Measurements from ENCODE around the gene PKNOX2.

PKNOX2 gene

DNA sequence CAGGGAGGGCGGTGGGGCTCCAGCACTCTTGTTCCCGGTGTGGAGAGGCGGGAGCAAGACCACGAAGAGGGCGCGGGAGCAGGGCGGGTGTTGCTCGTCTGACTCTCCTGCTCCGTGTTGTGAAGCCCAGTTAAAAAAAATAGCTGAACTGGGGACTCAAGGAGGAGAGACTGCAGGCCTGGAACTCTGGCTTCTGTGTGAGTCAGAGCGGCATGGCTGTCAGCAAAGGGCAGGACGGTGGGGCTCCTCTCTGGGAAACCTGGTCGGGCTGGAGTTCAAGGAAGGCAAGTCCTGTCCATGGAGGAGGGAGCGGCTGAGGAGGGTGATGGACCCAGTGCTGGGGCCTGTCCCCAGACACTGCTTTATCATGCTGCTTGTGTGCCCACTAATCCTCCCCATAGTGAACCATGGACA lies 179.2 kb downstream of the PKNOX2 start:
- no peak for DNase-seq

DNA sequence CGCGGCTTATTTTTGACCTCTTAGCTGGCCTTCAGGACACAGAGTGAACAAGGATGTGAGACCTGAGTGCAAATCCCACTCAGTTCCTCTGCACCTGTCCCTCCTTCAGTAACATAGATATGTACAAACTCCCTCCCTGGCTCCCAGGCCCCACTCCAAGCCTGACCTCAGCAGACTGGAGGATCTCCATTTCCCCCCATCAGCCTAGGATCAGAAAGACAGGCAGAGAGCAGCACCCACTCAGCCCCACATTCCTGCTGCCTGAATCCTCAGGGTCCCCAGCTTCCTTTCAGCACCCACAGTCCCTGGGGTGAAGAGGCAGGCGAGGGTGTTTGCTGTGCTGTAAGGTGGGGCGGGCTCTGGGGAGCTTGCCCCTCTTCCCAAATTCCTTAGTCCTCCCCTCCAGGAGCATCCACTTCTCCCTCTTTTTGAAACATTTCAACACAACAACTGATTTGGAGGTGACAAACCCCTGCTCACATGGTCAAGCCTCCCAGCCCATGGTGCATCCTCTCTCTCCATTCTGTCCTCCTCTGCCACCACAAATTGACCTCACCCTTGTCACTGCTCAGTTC lies 180.4 kb downstream of the PKNOX2 start:
- no peak for DNase-seq

DNA sequence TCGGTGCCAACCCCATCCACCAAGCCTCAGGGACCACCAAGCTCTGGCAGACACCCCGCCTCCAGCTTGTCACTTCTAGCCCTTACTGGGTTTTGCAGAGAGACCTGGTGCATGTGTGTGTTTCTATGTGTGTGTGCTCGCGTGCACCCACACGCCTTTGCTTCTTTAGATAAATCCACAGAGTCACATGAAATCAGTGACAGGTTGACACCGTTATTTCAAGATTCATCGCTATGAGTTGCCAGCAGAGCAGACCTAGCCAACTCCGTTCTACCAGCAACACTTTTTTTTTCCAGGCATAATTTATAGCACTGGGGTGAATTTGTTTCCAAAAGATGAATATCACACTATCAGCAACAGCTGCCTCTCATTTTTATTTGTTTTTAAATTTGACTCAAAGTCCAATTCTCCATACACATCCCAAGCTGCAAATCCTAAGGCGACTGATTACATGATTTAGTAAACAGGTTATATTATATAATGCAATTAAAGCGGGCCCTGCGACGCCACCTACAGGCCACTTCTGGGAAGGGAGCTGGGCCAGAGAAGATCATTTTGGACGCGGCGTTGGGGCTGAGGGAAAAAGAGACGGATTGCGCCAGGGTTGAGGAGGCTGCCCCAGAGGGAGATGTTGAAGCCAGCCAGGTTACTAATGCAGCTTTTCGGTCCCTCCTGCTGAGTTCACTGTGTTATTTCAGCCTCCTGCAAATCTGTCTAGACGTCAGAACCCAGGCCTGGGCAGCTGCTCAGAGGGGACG lies 181.0 kb downstream of the PKNOX2 start:
- DNase-seq: peak; percentile 26 to 31

DNA sequence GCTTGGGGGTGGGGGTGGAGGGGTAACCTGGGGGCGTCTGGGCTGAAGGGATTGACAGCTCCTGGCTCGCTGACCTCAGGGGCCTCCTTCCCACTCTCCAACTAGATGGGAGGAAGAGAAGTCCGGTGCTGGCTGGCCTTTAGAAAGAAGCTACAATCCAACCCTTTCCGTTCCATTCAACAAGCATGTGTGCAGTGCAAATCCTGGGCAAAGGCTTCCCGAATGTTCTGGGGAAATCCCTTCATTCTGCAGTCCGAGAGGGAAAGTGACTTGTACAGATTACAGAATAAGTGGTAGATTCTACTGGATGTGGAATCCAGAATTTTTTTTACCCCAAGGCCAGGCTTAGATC lies 181.6 kb downstream of the PKNOX2 start:
- no peak for DNase-seq

DNA sequence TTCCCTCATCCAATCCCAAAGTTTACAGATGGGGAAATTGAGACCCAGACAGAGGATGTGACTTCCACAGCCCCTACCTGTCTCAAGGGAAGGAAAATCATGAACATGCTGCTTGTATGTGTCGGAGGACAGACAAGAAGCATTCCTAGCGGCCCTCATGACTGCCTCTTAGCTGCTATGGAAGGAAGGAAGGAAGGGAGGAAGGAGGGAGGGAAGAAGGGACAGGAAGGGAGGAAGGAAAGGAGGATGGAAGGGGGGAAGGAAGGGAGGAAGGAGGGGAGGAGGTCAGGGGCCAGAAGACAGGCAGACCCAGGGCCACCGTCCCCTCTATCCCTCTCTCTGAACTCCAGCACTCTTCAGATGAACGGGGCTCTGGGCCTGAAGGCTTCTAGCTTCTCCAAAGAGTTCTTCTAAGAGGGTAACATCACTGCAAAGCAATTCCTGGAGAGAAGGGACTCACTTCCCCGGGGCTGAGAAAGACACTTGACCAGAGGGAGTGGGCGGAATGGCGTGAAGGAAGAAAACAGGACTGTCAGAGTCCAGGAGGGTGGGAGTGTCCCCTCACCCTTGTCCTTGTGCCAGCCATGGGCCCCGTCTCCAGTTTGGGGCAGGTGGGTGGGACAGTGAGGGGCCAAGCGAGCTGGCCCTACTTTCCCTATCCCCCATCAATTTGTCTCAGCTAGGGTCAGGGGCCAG lies 182.2 kb downstream of the PKNOX2 start:
- DNase-seq: no peak

DNA sequence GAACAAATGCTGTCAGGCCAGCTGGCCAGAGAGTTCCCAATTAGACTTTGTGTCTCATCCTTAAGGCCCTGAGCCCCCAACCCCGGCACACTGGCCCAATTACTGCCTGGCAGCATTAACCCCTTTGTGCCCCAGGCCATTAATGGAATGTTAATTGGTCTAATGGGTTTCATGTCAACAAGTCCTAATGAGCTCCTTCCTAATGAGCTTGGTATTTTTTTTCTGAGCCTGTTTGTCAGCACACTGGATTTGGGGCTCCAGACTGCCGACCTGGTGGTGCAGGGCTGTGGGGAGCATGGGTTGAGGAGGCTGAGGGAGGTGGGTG lies 182.7 kb downstream of the PKNOX2 start:
- DNase-seq: no peak

DNA sequence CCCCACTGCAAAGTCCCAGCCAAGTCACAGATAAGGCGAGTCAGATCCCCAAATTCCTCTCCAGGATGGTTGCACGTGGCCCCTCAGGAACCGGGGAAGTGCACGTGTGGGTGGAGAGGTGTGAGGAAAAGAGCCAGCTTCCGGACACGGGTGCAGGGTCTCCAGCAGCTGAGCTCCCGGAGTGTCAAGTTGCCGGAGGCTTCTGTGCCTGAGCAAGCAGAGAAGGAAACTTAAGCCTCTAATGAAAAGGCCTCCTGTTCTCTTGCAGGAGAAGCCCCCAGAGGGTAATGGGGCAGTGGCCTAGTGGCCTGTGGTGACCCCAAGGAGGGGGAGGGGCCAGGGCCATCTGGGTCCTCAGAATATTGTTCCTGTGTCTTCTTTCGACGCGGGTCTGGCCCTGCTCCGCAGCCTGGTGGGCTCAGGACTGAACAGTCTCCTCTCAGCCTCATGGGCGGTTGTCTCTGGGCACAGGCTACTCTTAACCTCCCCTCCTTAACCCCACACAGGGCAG lies 183.6 kb downstream of the PKNOX2 start:
- no peak for DNase-seq

DNA sequence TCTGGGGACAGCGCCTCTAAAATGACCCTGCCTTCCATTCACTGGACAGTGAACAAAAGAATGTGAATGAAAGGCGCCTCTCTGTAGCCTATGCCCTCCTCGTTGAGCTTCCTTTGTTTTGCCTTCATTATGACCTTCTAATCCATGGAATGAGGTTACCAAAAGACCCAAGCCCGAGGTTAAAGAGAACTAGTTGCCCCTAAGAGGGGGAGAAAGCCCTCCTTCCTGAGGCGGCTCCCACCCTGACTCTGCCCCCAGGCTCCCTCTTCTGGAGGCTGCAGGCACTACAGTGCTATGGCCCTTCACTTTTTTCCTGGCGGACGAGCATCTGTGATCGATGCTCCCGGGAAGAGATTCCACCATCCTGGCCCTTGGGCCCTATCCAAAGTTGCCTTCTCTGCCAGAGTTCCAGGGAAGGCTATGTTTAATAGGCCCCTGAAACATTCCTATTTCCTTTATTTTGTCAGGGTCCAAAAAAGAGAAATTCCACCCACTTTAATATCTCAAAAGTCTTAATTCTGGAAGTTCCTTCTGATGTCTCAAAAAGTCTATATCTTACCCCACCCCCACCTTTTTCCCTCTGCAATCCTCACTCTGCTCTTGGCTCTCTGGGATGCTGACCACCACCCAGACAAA lies 184.2 kb downstream of the PKNOX2 start:
- peak; percentile 17 to 20 for DNase-seq

DNA sequence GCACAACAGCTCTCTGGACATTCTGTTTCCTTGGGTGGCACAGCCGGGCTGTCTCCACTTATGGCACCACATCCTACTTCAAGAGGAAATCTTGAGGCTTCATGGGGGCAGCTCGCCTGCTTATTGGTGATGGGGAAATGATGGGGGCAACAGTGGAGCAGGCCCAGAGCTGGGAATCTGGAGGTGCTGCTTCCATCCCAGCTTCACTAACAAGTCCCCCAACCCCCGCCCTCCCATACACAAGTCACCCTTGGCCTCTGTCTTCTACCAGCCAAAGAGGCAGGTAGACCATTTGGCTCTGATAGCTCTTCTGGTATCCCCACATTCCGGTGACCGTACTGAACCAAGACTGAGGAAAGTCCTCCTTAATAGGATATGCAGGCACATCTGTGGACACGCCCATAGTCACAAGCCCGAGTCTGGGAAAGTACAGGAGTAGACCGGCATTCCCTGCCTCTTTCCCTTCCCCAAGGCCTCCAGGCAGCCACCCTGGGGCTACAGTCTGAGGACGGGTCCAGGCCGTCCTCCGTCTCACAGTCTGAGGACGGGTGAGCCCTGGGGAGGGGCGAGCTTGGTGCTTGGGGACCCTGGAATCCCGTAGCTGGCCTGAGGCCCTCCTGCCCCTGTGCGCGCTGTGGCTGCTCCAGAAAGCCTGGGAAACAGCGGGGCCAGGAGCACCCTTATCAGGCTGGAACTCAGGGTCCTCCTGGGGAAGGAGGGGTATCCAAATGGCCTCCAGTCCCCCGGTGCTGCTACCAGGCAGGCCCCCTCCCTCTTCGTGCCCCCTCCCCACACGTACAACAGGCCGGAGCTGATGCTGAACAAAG lies 185.9 kb downstream of the PKNOX2 start:
- no peak for DNase-seq

DNA sequence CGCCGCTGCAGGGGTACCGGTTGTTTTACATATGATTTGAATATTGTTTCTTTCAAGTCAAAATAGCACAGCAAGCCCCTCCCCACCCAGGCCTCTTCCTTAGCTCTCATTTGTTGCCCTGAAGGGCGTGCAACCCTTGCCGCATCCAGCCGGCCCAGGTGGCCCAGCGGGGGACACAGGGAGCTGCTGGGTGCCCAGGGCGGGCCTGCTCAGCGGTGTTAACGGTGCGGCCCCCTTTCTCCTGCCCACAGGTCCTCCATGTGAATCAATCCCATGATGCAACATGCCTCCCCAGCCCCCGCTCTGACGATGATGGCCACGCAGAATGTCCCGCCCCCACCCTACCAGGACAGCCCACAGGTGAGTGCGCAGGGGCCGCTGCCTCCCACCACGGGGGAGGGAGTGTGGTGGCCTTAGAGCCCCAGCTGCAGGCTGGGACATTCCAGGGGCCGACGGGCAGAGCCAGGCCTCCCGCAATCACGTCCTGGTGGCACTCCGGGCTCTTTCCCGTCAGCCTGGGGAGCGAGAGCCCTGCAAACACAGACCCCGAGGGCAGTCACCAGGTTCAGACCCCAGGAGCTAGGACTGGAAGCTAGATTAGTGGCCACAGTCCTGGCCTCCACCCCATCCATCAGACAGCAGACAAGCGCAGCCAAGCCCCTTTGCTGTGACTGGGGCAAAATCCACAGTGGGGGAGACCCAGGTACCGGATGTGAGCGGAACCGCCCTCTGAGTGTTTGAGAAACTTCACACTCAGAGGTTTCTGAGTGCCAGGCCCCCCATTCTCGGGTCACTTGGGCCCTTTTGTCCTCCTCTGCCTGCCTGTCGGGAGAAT lies 186.7 kb downstream of the PKNOX2 start:
- no peak for DNase-seq

DNA sequence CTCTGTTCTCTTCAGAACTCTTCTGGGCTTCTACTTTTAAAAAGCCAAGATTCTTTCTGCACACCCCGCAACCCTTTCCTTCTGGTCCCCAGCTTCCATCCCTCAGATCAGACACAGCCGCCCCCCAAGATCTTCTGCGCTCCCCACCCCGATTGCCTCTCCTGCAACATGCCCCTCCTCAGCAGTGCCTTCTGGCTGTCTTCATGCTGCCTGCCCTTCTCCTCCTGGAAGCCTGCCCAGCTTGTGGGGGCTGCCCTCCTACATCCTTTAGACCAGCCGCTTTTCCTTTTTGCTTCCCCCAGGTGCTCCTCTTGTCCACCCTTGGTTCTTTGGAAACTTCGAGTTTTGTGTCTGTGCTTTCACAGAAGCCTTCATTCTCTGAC lies 187.3 kb downstream of the PKNOX2 start:
- no peak for DNase-seq

DNA sequence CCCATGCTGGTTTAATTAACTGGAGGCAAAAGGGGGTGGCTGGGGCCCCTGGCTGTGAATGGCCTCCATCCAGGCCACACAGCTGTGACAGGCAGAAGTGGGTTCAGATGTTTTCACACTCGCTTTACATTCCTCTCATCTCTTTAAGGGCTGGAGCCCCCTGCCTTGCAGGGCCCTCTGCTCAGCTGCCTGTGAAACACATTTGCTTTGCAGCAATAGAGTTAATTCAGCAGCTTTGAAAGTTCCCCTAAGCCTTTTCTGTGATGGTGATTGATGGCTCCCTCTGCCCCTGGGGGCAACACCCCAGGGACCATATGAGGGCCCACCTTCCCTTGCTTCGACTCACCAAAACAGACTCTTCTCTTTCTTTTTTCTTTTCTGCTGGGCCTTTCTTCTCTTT lies 192.2 kb downstream of the PKNOX2 start:
- DNase-seq: no peak

DNA sequence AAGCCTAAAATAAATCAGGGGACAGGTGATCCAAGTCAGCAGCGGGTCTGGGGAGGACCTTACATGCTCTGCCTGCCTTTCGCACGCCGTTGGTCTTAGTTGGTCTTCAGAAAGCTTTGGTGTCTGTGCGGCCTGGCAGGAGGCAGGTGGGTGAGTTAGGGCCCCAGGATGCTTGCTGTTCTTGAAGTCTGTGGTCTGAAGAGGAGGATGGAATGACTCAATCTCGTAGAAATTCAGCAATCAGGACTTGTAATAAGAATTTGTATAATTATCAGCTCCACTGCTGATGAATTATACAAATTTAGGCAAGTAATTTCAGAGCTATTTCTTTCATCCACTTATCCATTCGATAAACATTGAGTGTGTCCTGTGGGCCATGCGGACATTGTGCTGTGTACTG lies 193.0 kb downstream of the PKNOX2 start:
- DNase-seq: no peak

DNA sequence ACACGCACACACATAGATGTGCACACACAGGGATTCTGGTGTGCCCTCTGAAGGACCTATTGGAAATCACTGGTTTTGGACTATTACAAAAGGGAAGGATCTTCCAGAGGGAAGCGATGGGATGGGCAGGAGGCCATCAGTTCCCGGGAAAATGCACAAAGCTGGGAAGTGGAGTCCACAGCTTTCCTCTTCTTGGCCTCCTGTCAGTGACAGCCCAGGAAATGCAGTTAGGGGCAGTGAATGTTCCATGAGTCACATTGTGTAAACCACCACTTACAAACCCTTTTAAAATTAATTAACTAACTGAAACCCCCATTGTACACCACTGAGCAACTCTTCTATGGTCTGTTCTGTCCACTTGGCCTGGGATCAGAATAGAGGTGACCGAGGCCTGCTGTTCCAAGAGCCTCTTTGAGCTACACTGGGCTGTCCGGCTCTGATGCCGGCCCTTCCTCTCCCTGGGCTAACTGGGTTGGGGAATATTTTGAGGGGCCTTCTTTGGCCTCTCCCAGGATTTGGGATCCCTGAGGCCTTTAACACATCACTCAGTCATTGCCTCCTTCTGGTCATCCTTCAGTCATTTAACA lies 193.8 kb downstream of the PKNOX2 start:
- no peak for DNase-seq

DNA sequence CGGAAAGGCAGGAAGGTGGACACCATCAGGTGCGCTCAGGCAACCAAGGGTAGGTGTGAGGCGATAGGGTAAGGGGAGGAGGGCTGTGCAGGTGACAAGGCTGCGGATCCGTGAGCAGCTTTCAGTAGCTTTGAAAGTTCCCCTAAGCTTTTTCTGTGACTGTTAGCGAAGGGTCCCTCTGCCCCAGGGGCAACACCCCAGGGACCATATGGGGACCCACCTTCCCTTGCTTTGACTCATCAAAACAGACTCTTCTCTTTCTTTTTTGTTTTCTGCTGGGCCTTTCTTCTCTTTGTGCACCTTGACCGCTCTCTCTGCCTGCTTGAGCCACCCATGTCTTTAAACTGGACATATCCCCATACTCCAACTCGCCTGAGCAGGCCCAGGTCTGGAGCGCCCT lies 194.6 kb downstream of the PKNOX2 start:
- no peak for DNase-seq

DNA sequence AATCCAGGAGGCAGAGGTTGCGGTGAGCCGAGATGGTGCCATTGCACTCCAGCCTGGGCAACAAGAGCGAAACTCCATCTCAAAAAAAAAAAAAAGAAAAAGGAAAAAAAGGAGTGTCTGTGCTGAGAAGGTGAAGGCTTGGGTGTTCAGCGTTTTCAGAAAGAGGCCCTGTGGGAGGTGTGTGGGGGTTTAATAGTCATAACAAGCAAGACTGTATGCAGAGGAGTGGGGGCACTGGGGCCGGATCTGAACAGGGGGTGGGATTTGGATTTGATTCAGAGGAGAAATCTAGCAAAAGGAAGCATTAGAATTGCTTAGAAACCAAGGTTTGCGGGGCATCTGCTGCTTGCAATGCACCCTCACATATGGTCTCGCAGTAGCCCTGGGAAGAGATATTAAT lies 195.5 kb downstream of the PKNOX2 start:
- no peak for DNase-seq

DNA sequence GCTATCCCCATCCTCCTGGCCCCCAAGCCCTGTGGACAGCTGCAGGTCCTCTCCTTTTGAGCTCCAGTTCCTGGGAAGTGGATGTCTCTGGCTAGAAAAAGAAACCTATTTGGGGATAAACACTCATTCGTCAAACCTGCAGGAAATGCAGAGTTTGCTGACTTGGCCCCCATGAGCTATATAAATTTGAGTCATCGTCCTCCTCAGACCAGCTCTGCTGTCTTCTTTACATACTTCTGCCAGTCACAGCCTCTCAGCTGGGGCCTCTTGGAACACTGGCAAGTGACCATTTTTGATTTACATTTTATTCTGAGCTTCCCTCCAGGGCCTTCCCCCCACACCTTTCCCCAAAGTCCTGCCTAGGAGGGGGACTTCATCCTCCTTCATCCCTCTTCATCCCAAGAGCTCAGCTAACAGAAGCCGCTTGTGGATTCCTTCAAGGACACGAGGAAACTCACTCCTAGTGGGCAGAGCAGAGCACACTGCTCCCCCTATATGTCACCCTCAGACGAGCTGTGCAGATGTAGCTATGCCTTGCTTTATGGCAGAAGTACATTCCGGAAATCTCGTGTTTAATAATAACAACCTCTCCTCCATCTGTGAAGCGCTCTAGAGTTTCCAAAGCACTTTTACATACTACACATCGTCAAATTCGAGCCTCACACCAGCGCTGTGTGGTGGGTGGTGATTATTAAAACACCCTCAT lies 199.7 kb downstream of the PKNOX2 start:
- no peak for DNase-seq

DNA sequence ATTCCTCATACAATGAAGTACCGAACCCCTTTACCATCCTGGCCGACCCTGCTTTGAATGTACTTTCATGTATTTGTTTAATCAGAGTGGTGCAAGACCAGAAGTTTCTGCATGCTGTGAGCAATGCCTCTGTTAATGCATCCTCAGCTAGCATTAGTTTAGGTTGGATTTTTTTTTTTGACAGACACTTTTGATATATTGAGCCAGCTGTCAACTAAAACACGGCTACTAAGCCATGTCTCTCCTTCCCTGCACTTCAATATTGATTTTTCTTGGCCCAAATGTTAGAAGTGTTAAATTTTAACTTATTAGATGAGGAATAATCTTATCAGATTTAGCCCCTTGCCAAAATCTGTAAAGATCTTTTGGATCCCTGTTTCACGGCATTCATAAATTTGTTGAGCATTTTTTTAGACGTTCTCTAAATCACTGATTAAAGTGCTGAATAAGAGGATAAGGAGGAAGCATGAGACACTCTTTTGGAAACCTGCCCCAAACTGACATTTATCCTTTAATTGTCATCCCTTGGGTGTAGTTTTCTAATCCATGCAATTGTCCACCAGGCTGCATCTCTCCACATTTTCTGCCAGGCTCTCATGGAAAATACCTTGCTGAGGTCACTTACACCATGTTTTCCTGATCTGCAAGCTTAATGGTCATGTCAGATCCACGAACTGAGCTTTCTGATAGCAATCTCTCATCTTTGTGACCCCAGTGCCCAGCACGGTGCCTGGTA lies 200.8 kb downstream of the PKNOX2 start:
- DNase-seq: no peak

DNA sequence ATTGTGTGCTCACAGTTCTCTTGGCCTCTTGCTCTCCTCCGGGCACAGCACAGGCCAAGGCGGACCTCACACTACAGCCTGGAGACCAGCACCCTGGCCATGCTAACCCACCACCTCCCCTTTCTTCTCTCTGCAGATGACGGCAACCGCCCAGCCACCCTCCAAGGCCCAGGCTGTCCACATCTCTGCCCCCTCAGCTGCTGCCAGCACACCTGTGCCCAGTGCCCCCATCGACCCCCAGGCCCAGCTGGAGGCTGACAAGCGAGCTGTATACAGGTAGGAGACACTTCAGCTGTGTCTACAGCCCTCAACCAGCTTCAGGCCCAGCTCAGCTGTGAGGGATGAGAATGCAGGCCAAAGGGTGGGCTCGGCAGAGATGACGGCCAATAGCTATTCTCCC lies 203.2 kb downstream of the PKNOX2 start:
- DNase-seq: no peak

DNA sequence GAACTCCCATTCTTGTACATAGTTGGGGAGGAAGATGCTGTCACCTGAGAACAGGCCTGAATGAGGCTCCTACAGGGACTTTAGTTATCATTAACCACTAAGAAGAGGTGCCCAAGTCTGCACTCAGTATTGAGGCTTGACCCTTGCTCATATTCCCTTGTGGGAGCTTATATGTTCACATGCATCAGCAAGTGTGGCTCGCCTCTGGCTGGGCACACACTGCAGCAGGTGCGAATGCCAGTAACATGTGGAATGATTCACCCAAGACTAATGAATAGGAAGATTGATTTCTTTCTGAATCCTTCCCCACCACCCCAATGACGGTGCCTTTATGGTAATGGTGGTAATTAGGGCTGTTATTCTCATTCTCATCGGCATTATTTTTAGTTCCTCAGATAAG lies 204.2 kb downstream of the PKNOX2 start:
- DNase-seq: no peak
